Measurements from ENCODE around the gene TXNDC17. TPM values are rescaled to one million over a fixed set of nuclear protein-coding genes. Genes with fewer than 3 reads are reported as not detected.

Gene TXNDC17
- total and polyA plus RNA-seq, 2 of the 8 experiments (the other 6 are each of a cell fraction or from before 2014, with no cell fraction given), result 182 to 410 TPM

DNA sequence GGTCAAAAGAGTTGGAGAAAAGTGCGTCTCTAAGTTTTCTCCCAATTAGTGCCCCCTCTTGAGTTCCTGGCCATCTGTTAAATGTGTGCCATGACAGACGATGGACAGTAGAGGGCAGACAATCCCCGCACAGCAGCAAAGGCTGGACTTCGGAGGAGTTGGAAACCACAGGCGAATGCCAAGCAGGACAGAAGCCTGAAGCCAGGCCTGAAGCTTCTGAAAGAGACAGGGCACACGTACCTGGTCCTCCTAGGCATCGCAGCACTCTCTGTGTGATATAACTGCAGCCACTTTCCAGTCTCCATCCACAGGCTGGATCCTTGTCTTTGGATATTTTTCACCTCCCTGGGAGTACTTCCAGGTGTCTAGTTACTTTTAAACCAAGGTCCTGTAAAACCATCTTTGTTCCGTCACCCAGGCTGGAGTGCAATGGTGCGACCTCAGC lies 25.2 kb downstream of the TXNDC17 start (continued):
- TF ChIP-seq, protein P1, sequence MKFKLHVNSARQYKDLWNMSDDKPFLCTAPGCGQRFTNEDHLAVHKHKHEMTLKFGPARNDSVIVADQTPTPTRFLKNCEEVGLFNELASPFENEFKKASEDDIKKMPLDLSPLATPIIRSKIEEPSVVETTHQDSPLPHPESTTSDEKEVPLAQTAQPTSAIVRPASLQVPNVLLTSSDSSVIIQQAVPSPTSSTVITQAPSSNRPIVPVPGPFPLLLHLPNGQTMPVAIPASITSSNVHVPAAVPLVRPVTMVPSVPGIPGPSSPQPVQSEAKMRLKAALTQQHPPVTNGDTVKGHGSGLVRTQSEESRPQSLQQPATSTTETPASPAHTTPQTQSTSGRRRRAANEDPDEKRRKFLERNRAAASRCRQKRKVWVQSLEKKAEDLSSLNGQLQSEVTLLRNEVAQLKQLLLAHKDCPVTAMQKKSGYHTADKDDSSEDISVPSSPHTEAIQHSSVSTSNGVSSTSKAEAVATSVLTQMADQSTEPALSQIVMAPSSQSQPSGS (IDR thresholded peaks at IDR 0.05; ENCODE audit: low read length), result peak; percentile 30; the same call in 1 of the 2 replicates
